GM21528 (cell line): ENCODE data around the gene TNRC6C.
A peak's percentile ranks its signal among the peaks of the same experiment; 100 is the strongest.
"Not testable (repeated sequence)": the region's sequence is repeated elsewhere in the genome, so short reads cannot be mapped to it uniquely, and the experiment has no call there.

Source experiments
- ATAC-seq: cut with Tn5 transposase; IDR thresholded peaks from one replicate; pipeline ENCODE4 v1.9.1; 2021; ENCODE audit warnings: mild to moderate bottlenecking, moderate library complexity; ENCODE audit not compliant: unreplicated experiment, low FRiP score

The TNRC6C gene

DNA sequence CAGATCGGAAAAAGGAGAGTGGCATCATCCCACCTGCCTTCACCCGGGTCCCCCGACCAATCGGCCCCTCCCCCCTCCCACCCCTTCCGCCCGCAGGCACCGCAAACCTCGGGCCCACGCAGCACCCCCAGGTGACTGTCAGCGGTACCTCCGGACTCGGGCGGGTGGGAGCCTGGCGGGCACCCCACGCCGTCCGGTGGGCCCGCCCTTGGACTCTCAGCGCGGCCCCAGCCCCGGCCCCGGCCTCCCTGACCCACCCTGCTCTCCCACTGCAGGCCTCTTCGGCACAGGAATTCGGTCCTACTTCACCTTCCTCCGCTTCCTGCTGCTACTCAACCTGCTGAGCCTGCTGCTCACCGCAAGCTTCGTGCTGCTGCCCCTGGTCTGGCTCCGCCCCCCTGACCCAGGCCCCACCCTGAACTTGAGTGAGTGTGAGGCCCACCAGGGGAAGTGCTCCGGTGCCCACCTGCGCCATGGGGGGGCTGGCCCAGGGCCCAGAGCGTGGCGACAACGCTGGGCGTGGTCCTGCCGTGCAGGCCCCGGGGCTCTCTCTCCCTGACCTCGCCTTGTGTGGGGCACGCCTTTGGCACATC is 173.7 kb downstream of the TNRC6C start:
- ATAC-seq: no peak

DNA sequence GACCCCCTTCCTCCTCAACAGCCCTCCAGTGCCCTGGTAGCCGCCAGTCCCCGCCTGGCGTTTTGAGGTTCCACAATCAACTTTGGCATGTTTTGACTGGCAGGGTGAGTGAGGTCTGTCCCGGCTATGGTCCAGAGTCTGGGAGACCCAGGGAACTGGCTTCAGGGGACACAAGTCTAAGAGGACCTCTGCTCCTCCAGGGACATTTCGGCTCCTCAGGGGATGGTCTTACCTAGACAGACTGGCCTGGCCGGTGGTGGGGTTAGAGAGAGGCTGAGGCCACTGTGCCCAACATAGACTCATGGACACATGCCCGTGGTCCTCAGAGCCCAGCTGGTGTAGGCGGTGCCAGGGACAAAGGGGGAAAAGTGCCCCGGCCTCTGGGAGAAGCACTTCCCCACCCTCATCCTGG is 174.3 kb downstream of the TNRC6C start:
- ATAC-seq: no peak

GRCh38 chr17:78133179-78133951 is 174.9 kb downstream of the TNRC6C start:
- ATAC-seq: no peak

DNA sequence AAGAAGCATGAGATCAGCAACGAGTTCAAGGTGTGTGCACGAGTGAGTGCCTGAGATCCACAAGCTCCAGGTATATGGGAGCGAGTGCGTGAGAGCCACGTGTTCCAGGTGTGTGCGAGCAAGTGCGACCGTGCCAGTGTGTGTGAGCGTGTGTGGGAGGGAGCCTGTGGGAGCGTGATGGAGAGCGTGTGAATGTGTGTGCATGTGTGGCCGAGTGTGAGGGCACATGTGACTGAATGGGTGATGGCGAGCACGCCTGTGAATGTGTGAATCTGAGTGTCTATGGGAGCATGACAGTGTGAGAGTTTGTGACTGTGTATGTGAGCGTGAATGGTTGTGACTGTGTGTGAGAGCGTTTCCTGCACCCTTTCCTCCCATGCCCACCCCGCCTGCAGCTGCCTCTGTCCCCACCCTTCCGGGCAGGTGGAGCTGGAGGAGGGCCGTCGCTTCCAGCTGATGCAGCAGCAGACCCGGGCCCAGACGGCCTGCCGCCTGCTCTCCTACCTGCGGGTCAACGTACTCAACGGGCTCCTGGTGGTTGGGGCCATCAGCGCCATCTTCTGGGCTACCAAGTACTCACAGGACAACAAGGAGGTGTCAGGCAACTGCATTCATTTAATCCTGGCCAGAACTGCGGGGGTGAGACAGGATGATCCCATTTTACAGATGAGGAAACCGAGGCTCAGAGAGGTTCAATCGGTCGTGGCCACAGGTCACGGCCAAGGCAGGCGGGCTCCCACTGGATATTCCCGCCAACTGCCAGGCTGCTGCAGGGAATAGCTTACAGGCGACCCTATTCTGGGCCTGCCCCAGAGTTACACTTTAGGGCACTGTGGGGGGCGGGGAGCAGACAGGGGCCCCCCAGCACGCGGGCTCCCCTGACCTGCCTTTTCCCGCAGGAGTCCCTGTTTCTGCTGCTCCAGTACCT is 175.7 kb downstream of the TNRC6C start:
- ATAC-seq: no peak

- no peak for ATAC-seq
Observed at GRCh38 chr17:78134899-78135385, 176.4 kb downstream of the TNRC6C start.

GRCh38 chr17:78135858-78136500 is 177.5 kb downstream of the TNRC6C start:
- ATAC-seq: no peak

- no peak for ATAC-seq
Observed at GRCh38 chr17:78137392-78138203, 179.1 kb downstream of the TNRC6C start.

DNA sequence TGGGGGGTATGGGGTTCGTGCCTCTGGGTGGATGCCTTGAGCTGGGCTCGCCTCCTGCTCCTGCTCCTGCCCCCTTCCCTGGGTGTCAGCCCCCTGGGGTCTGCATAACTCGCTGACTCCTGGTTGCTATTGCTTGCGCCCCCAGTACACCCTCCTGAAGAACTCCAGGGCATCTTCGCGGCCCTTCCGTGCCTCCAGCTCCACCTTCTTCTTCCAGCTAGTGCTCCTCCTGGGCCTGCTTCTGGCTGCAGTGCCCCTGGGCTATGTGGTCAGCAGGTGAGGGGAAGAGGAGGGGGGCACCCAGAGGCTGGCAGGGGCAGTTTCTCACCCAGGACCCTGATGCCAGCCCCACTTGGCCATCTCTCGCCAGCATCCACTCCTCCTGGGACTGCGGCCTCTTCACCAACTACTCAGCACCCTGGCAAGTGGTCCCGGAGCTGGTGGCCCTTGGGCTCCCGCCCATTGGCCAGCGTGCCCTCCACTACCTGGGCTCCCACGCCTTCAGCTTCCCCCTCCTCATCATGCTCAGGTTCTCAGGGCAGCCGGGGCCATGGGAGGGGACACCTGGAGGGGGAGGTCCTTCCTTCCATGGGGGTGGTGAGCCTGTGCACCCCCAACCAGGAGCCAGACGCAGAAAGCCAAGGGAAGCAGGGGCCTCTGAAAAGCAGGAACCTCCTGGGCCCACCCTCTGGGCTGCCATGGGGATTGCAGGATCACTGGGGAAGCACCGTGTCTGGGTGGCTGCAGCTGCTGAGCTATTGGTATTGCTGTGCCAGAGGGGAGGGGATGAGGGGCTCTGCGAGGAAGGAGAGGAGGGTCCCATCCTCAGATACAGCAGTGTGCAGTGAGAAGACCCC is 179.9 kb downstream of the TNRC6C start:
- ATAC-seq: no peak

GRCh38 chr17:78139861-78140168 is 181.3 kb downstream of the TNRC6C start:
- ATAC-seq: not testable (repeated sequence)

GRCh38 chr17:78140169-78141051 is 181.9 kb downstream of the TNRC6C start:
- ATAC-seq: peak; percentile 77

DNA sequence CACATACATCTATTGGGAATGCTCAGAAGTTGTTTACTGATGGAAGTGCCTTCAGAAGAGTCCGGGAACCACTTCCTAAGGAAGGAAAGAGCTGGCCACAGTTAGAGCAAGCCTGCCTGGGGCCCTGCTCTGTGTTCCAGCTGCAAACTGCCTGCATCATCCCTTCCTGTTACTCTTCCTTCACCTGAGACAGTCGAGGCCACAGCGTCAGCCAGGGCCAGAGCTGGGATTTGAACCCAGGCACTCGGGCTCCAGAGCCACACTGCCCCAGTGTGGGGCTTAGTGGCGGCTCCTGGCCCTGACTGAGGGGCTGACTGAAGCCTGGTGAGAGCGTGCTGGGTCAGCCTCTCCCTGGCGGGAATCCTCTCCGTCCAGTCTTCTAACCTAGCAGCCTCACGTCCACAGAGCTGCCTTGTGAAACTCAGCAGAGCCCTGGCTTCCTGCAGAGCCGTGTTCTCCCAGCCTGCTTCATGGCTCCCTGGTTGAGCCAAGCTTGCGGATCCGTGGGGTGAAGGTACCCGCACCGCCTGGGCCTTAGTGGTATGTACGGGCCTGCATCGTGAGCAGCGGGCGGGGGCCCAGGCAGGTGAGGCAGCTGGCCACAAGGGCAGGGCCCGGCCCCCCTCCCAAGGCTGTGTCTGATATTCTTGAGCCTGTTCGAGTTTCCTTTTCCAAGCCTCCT is 183.1 kb downstream of the TNRC6C start:
- no peak for ATAC-seq

- ATAC-seq: no peak
Observed at GRCh38 chr17:78142119-78142861, 183.8 kb downstream of the TNRC6C start.

DNA sequence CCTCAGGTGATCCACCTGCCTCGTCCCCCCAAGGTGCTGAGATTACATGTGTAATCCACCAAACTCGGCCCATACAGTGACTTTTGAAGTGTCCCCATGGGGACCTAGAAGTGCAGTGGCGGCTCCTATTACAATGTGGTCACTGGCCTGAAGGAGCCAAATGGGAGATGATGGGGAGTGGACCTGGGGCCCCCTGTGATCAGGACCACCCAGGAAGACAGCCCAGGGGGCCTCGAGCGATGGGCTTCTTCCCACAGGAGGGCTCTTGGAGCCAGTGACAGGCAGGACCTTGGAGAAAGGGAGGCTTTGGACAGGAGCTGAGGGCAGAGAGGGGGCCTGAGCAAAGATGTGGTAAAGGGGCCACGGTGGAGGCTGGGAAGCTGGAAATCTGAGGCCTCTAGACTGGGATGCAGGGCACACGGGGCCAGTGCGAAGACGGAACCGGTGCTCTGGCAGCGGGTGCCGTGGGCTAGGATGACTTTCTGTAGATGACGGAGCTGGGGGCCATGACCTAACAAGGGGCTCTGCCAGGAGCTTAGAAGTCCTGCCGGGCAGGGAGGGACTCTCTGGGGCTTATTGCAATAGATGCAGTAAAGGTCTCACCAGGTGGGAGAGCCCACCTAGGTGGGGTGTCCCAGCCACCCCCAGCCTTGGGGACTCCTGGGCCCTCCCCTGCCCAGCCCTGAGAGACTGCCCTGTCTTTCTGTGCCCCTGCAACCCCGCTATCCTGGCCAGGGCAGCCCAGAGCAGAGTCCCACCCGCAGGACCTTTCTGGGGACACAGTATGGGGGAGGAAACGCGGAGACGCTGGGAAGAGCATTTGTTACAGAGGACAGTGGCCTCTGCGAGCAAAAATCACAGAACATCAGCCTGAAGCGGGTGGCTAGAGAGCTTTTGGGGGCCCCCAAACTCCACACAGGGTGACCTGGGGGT is 185.0 kb downstream of the TNRC6C start:
- ATAC-seq: no peak

DNA sequence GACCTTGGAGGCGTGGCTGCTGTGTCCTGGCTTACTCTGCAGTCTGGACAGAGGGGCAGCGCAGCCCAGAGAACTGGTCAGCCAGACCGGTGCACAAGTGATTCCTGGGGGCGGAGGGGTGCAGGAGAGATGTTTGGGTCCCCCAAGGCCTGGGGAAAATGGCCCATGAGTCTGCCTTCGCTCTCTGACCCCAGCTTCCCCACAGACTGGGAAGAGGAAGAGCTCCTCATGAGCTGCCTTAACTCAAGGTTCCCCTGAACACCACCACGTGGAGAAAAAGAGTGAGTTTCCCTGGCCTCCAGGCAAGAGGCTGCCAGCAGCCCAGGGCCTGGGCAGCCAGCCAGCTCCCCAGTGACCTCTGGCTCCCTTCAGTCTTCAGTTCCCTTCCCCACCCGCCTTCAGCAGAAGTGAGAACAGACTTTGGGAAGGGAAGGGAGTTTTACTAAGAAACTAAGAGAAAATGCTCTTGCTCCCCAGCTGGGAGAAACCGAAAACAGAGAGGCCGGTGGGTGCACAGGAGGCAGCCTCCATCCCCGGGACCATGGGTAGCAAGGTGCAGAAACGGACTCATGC is 185.7 kb downstream of the TNRC6C start:
- ATAC-seq: no peak
